ENCODE data around the gene NBAS.

NBAS gene

GRCh38 chr2:15166878-15167277 lies 394.3 kb downstream of the NBAS start:
- Histone ChIP-seq H3K9ac (ENCODE audit: low read length) (no peak overlapping the region), H3K36me3 (ENCODE audit: control insufficient read depth, low read depth, low read length) (no peaks in the 10 kb centered on the region), H3K4me1 (ENCODE audit: control insufficient read depth, low read depth, low read length) (peaks cover 12% of the 10 kb centered on the region), H3K4me3 (ENCODE audit: low read length) (no peak overlapping the region), H3K9me3 (ENCODE audit: control insufficient read depth, low read depth, low read length) (no peaks in the 10 kb centered on the region), H3K27me3 (ENCODE audit: control insufficient read depth, insufficient read depth, low read length) (no peaks in the 10 kb centered on the region), H3K27ac (ENCODE audit: low read length) (no peak overlapping the region)

- Histone ChIP-seq H3K4me1 (ENCODE audit: control insufficient read depth, low read depth, low read length) (peaks cover 6% of the 10 kb centered on the region), H3K4me3 (ENCODE audit: low read length) (no peak overlapping the region), H3K27me3 (ENCODE audit: control insufficient read depth, insufficient read depth, low read length) (no peaks in the 10 kb centered on the region), H3K9me3 (ENCODE audit: control insufficient read depth, low read depth, low read length) (no peaks in the 10 kb centered on the region), H3K36me3 (ENCODE audit: control insufficient read depth, low read depth, low read length) (no peaks in the 10 kb centered on the region), H3K27ac (ENCODE audit: low read length) (no peak overlapping the region), H3K9ac (ENCODE audit: low read length) (no peak overlapping the region)
Measured at GRCh38 chr2:15163326-15163725, 397.8 kb downstream of the NBAS start.

- no peaks in the 10 kb centered on the region for H3K9me3 ChIP-seq (ENCODE audit: control insufficient read depth, low read depth, low read length)
- H3K27me3 ChIP-seq (ENCODE audit: control insufficient read depth, insufficient read depth, low read length) = no peaks in the 10 kb centered on the region
- H3K4me1 ChIP-seq (ENCODE audit: control insufficient read depth, low read depth, low read length) = peaks cover 14% of the 10 kb centered on the region
- no peak overlapping the region for H3K9ac ChIP-seq (ENCODE audit: low read length)
- no peak overlapping the region for H3K27ac ChIP-seq (ENCODE audit: low read length)
- no peak overlapping the region for H3K4me3 ChIP-seq (ENCODE audit: low read length)
- no peaks in the 10 kb centered on the region for H3K36me3 ChIP-seq (ENCODE audit: control insufficient read depth, low read depth, low read length)
Measured at GRCh38 chr2:15162620-15163019, 398.5 kb downstream of the NBAS start.

- Histone ChIP-seq H3K9ac (ENCODE audit: low read length) (no peak overlapping the region), H3K4me1 (ENCODE audit: control insufficient read depth, low read depth, low read length) (peaks cover 26% of the 10 kb centered on the region), H3K9me3 (ENCODE audit: control insufficient read depth, low read depth, low read length) (no peaks in the 10 kb centered on the region), H3K4me3 (ENCODE audit: low read length) (no peak overlapping the region), H3K27ac (ENCODE audit: low read length) (no peak overlapping the region), H3K27me3 (ENCODE audit: control insufficient read depth, insufficient read depth, low read length) (no peaks in the 10 kb centered on the region), H3K36me3 (ENCODE audit: control insufficient read depth, low read depth, low read length) (no peaks in the 10 kb centered on the region)
Measured at GRCh38 chr2:15160201-15160991, 400.7 kb downstream of the NBAS start.

- no peak overlapping the region for H3K9ac ChIP-seq (ENCODE audit: low read length)
- H3K27ac ChIP-seq (ENCODE audit: low read length) = no peak overlapping the region
- H3K9me3 ChIP-seq (ENCODE audit: control insufficient read depth, low read depth, low read length) = no peaks in the 10 kb centered on the region
- H3K27me3 ChIP-seq (ENCODE audit: control insufficient read depth, insufficient read depth, low read length) = no peaks in the 10 kb centered on the region
- H3K4me3 ChIP-seq (ENCODE audit: low read length) = no peak overlapping the region
- no peaks in the 10 kb centered on the region for H3K36me3 ChIP-seq (ENCODE audit: control insufficient read depth, low read depth, low read length)
- H3K4me1 ChIP-seq (ENCODE audit: control insufficient read depth, low read depth, low read length) = peaks cover 28% of the 10 kb centered on the region
Measured at GRCh38 chr2:15159751-15160177, 401.4 kb downstream of the NBAS start.

GRCh38 chr2:15159206-15159605 lies 401.9 kb downstream of the NBAS start:
- Histone ChIP-seq H3K27ac (ENCODE audit: low read length) (no peak overlapping the region), H3K4me3 (ENCODE audit: low read length) (no peak overlapping the region), H3K9ac (ENCODE audit: low read length) (no peak overlapping the region), H3K36me3 (ENCODE audit: control insufficient read depth, low read depth, low read length) (no peaks in the 10 kb centered on the region), H3K27me3 (ENCODE audit: control insufficient read depth, insufficient read depth, low read length) (no peaks in the 10 kb centered on the region), H3K9me3 (ENCODE audit: control insufficient read depth, low read depth, low read length) (no peaks in the 10 kb centered on the region), H3K4me1 (ENCODE audit: control insufficient read depth, low read depth, low read length) (peaks cover 28% of the 10 kb centered on the region)

GRCh38 chr2:15158532-15158931 lies 402.6 kb downstream of the NBAS start:
- H3K9ac ChIP-seq (ENCODE audit: low read length) = no peak overlapping the region
- no peaks in the 10 kb centered on the region for H3K36me3 ChIP-seq (ENCODE audit: control insufficient read depth, low read depth, low read length)
- peaks cover 28% of the 10 kb centered on the region for H3K4me1 ChIP-seq (ENCODE audit: control insufficient read depth, low read depth, low read length)
- H3K4me3 ChIP-seq (ENCODE audit: low read length) = no peak overlapping the region
- no peaks in the 10 kb centered on the region for H3K9me3 ChIP-seq (ENCODE audit: control insufficient read depth, low read depth, low read length)
- no peaks in the 10 kb centered on the region for H3K27me3 ChIP-seq (ENCODE audit: control insufficient read depth, insufficient read depth, low read length)
- no peak overlapping the region for H3K27ac ChIP-seq (ENCODE audit: low read length)

- Histone ChIP-seq H3K9me3 (ENCODE audit: control insufficient read depth, low read depth, low read length) (no peaks in the 10 kb centered on the region), H3K36me3 (ENCODE audit: control insufficient read depth, low read depth, low read length) (no peaks in the 10 kb centered on the region), H3K27me3 (ENCODE audit: control insufficient read depth, insufficient read depth, low read length) (no peaks in the 10 kb centered on the region), H3K9ac (ENCODE audit: low read length) (no peak overlapping the region), H3K4me1 (ENCODE audit: control insufficient read depth, low read depth, low read length) (peaks cover 28% of the 10 kb centered on the region), H3K27ac (ENCODE audit: low read length) (no peak overlapping the region), H3K4me3 (ENCODE audit: low read length) (no peak overlapping the region)
Measured at GRCh38 chr2:15158100-15158499, 403.0 kb downstream of the NBAS start.

GRCh38 chr2:15155959-15156574 lies 405.1 kb downstream of the NBAS start:
- H3K27me3 ChIP-seq (ENCODE audit: control insufficient read depth, insufficient read depth, low read length) = no peaks in the 10 kb centered on the region
- H3K4me3 ChIP-seq (ENCODE audit: low read length) = no peak overlapping the region
- no peaks in the 10 kb centered on the region for H3K36me3 ChIP-seq (ENCODE audit: control insufficient read depth, low read depth, low read length)
- H3K9ac ChIP-seq (ENCODE audit: low read length) = no peak overlapping the region
- H3K27ac ChIP-seq (ENCODE audit: low read length) = no peak overlapping the region
- H3K9me3 ChIP-seq (ENCODE audit: control insufficient read depth, low read depth, low read length) = no peaks in the 10 kb centered on the region
- peaks cover 28% of the 10 kb centered on the region for H3K4me1 ChIP-seq (ENCODE audit: control insufficient read depth, low read depth, low read length)

- H3K27ac ChIP-seq (ENCODE audit: low read length) = no peak overlapping the region
- H3K9ac ChIP-seq (ENCODE audit: low read length) = no peak overlapping the region
- no peaks in the 10 kb centered on the region for H3K9me3 ChIP-seq (ENCODE audit: control insufficient read depth, low read depth, low read length)
- peaks cover 28% of the 10 kb centered on the region for H3K4me1 ChIP-seq (ENCODE audit: control insufficient read depth, low read depth, low read length)
- no peaks in the 10 kb centered on the region for H3K36me3 ChIP-seq (ENCODE audit: control insufficient read depth, low read depth, low read length)
- H3K27me3 ChIP-seq (ENCODE audit: control insufficient read depth, insufficient read depth, low read length) = no peaks in the 10 kb centered on the region
- no peak overlapping the region for H3K4me3 ChIP-seq (ENCODE audit: low read length)
Measured at GRCh38 chr2:15154297-15154696, 406.8 kb downstream of the NBAS start.

- no peaks in the 10 kb centered on the region for H3K36me3 ChIP-seq (ENCODE audit: control insufficient read depth, low read depth, low read length)
- H3K9me3 ChIP-seq (ENCODE audit: control insufficient read depth, low read depth, low read length) = no peaks in the 10 kb centered on the region
- no peaks in the 10 kb centered on the region for H3K27me3 ChIP-seq (ENCODE audit: control insufficient read depth, insufficient read depth, low read length)
- H3K9ac ChIP-seq (ENCODE audit: low read length) = no peak overlapping the region
- no peak overlapping the region for H3K27ac ChIP-seq (ENCODE audit: low read length)
- H3K4me1 ChIP-seq (ENCODE audit: control insufficient read depth, low read depth, low read length) = peaks cover 14% of the 10 kb centered on the region
- no peak overlapping the region for H3K4me3 ChIP-seq (ENCODE audit: low read length)
Measured at GRCh38 chr2:15152382-15152781, 408.8 kb downstream of the NBAS start.

- Histone ChIP-seq H3K9ac (ENCODE audit: low read length) (no peak overlapping the region), H3K9me3 (ENCODE audit: control insufficient read depth, low read depth, low read length) (no peaks in the 10 kb centered on the region), H3K4me3 (ENCODE audit: low read length) (no peak overlapping the region), H3K36me3 (ENCODE audit: control insufficient read depth, low read depth, low read length) (no peaks in the 10 kb centered on the region), H3K27ac (ENCODE audit: low read length) (no peak overlapping the region), H3K27me3 (ENCODE audit: control insufficient read depth, insufficient read depth, low read length) (no peaks in the 10 kb centered on the region), H3K4me1 (ENCODE audit: control insufficient read depth, low read depth, low read length) (no peaks in the 10 kb centered on the region)
Measured at GRCh38 chr2:15149063-15149462, 412.1 kb downstream of the NBAS start.

Data from iPS-18a (cell line).